Measurements from ENCODE around the gene TNRC18.

GRCh38 chr7:5423976-5424748, 528 bp upstream of the TNRC18 start:
- peak; percentile 74 for TF ChIP-seq POLR2AphosphoS5 (IDR thresholded peaks at IDR 0.05; ENCODE audit: borderline replicate concordance, low read depth, low read length)
- TF ChIP-seq EZH2 (IDR thresholded peaks at IDR 0.05), result no peak

Data from SK-N-MC (cell line).